ENCODE data around the gene PMIS2. TPM values are rescaled to one million over a fixed set of nuclear protein-coding genes. Genes with fewer than 3 reads are reported as not detected.

Gene PMIS2
- total and polyA plus RNA-seq, 2 of the 8 experiments (the other 6 are each of a cell fraction or from before 2014, with no cell fraction given), result not detected

DNA sequence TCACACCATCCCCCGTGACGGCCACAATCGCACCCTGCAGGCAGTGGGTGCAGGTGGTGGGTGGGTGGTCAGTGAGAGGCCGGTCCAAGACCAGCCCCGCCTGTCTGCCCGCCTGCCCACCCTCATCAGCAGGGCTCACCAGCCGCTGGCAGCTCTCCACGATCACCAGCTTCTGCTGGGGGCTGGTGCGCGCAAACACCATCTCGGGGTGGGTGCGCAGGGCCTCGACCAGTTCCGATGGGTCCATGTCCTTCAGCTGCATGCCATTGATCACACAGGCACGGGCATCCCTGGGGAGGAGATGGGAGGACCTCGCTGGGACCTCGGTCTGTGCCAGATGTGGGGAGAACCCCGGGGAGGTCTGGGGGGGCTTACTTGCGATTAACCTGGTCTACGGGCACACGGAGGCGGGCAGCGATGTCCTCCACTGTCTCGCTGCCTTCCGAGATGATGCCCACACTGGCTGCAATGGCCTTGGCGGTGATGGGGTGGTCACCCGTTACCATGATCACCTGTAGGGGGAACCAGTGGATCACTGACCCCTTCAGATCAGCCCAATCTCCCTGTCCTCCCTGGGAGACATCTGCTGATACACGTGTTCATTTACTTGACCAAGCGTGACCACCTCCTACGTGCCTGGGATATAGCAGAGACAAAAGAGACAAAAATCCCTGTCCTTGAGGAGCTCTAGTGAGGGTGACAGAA lies 30.5 kb upstream of the PMIS2 start (continued):
- no peak for TF ChIP-seq POLR2AphosphoS5 (IDR thresholded peaks at IDR 0.05; ENCODE audit: low read depth, low read length)
- no peak for TF ChIP-seq KDM4A (IDR thresholded peaks at IDR 0.05; ENCODE audit: low read depth, low read length, severe bottlenecking)
- no peak for TF ChIP-seq CEBPB (IDR thresholded peaks at IDR 0.05; ENCODE audit: low read depth, low read length)
- TF ChIP-seq KDM1A (IDR thresholded peaks at IDR 0.05; ENCODE audit: borderline replicate concordance, low read length), result no peak
- TF ChIP-seq NRF1 (IDR thresholded peaks at IDR 0.05; ENCODE audit: low read depth, low read length), result no peak
- TF ChIP-seq SIN3A (conservative IDR thresholded peaks at IDR 0.05 in 1 of 2, IDR thresholded peaks at IDR 0.05 in 1 of 2; ENCODE audit: low read depth in 1 of 2, low read length in 2 of 2), result peak in 1 of 2 experiments; percentile 81; a peak in 2 of 4 replicates
- no peak for TF ChIP-seq ATF2 (IDR thresholded peaks at IDR 0.05; ENCODE audit: low read length)
- TF ChIP-seq ASH2L (IDR thresholded peaks at IDR 0.05; ENCODE audit: low read length), result no peak
- TF ChIP-seq RXRA (IDR thresholded peaks at IDR 0.05; ENCODE audit: insufficient read depth, low read depth, low read length), result no peak
- TF ChIP-seq BRCA1 (IDR thresholded peaks at IDR 0.05; ENCODE audit: low read depth, low read length), result no peak
- TF ChIP-seq BACH1 (IDR thresholded peaks at IDR 0.05; ENCODE audit: low read length), result no peak
- no peak for TF ChIP-seq EGR1 (IDR thresholded peaks at IDR 0.05; ENCODE audit: borderline replicate concordance, low read depth, low read length)
- TF ChIP-seq TAF1 (IDR thresholded peaks at IDR 0.05; ENCODE audit: low read depth, low read length), result no peak
- TF ChIP-seq, protein P1, sequence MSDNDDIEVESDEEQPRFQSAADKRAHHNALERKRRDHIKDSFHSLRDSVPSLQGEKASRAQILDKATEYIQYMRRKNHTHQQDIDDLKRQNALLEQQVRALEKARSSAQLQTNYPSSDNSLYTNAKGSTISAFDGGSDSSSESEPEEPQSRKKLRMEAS (IDR thresholded peaks at IDR 0.05), result peak; percentile 81
- no peak for TF ChIP-seq CTBP2 (IDR thresholded peaks at IDR 0.05; ENCODE audit: borderline replicate concordance, insufficient read depth, insufficient read length, low read length)
- TF ChIP-seq HDAC6 (IDR thresholded peaks at IDR 0.05; ENCODE audit: low read depth, low read length), result no peak
